ENCODE data around the gene ABCA10. TPM values are rescaled to one million over a fixed set of nuclear protein-coding genes. Genes with fewer than 3 reads are reported as not detected.
"Not testable (repeated sequence)": the region's sequence is repeated elsewhere in the genome, so short reads cannot be mapped to it uniquely, and the experiment has no call there.

ABCA10 gene, protein sequence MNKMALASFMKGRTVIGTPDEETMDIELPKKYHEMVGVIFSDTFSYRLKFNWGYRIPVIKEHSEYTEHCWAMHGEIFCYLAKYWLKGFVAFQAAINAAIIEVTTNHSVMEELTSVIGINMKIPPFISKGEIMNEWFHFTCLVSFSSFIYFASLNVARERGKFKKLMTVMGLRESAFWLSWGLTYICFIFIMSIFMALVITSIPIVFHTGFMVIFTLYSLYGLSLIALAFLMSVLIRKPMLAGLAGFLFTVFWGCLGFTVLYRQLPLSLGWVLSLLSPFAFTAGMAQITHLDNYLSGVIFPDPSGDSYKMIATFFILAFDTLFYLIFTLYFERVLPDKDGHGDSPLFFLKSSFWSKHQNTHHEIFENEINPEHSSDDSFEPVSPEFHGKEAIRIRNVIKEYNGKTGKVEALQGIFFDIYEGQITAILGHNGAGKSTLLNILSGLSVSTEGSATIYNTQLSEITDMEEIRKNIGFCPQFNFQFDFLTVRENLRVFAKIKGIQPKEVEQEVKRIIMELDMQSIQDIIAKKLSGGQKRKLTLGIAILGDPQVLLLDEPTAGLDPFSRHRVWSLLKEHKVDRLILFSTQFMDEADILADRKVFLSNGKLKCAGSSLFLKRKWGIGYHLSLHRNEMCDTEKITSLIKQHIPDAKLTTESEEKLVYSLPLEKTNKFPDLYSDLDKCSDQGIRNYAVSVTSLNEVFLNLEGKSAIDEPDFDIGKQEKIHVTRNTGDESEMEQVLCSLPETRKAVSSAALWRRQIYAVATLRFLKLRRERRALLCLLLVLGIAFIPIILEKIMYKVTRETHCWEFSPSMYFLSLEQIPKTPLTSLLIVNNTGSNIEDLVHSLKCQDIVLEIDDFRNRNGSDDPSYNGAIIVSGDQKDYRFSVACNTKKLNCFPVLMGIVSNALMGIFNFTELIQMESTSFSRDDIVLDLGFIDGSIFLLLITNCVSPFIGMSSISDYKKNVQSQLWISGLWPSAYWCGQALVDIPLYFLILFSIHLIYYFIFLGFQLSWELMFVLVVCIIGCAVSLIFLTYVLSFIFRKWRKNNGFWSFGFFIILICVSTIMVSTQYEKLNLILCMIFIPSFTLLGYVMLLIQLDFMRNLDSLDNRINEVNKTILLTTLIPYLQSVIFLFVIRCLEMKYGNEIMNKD (N-terminal part only)
- polyA plus RNA-seq (2012; ENCODE audit: insufficient read depth, insufficient read length, low read depth) = 0.40 TPM

DNA sequence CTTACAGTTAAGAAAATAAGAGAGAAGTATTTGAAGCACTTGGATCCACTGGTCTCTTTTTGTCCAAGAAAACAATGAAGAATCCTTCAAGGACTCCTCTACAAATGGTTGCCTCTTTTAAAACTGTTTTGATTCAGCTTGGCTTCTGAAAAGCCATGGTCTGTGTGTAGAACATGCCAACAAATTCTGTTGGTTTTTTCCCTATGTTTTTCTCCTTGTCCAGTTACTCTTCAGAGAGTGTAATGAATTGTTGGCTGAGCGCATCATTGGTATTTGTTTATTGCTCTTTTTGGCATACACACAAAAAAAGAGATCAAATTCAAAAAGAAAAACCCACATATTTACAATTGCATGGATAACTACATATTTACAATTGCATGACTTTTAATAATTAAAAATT is at the start of gene ABCA10:
ABCA10 (minus strand) TSS at position 249 of the 400 bp plus-strand sequence. CDS start 3,466 bp downstream, outside the sequence.
- TF ChIP-seq, protein P1, sequence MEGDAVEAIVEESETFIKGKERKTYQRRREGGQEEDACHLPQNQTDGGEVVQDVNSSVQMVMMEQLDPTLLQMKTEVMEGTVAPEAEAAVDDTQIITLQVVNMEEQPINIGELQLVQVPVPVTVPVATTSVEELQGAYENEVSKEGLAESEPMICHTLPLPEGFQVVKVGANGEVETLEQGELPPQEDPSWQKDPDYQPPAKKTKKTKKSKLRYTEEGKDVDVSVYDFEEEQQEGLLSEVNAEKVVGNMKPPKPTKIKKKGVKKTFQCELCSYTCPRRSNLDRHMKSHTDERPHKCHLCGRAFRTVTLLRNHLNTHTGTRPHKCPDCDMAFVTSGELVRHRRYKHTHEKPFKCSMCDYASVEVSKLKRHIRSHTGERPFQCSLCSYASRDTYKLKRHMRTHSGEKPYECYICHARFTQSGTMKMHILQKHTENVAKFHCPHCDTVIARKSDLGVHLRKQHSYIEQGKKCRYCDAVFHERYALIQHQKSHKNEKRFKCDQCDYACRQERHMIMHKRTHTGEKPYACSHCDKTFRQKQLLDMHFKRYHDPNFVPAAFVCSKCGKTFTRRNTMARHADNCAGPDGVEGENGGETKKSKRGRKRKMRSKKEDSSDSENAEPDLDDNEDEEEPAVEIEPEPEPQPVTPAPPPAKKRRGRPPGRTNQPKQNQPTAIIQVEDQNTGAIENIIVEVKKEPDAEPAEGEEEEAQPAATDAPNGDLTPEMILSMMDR (IDR thresholded peaks at IDR 0.05; ENCODE audit: low read depth, low read length) = no peak

DNA sequence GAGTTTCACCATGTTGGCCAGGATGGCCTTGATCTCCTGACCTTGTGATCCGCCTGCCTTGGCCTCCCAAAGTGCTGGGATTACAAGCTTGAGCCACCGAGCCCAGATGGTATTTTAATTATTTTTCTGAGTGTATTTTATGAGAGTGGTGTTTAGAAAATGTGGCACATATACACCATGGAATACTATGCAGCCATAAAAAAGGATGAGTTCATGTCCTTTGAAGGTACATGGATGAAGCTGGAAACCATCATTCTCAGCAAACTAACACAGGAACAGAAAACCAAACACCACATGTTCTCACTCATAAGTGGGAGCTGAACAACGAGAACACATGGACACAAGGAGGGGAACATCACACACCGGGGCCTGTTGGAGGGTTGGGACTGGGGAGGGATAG is 47.7 kb upstream of the ABCA10 start:
- H3K4me1 ChIP-seq; H3K27me3 ChIP-seq; H3K9me3 ChIP-seq; H3K4me3 ChIP-seq (ENCODE audit: low read depth, low read length); H3K36me3 ChIP-seq; DNase-seq: not testable (repeated sequence)

More for the DNA sequence above, at the start of gene ABCA10:
- Histone ChIP-seq H3K9me3 (no peaks in the 10 kb centered on the region), H3K4me3 (ENCODE audit: low read depth, low read length) (no peak within 1 kb of the TSS), H3K4me1 (no peaks in the 10 kb centered on the region), H3K27me3 (peaks cover 3% of the 10 kb centered on the region; the same call in 1 of the 2 replicates), H3K36me3 (no peaks in the 10 kb centered on the region)
- DNase-seq = no peak

DNA sequence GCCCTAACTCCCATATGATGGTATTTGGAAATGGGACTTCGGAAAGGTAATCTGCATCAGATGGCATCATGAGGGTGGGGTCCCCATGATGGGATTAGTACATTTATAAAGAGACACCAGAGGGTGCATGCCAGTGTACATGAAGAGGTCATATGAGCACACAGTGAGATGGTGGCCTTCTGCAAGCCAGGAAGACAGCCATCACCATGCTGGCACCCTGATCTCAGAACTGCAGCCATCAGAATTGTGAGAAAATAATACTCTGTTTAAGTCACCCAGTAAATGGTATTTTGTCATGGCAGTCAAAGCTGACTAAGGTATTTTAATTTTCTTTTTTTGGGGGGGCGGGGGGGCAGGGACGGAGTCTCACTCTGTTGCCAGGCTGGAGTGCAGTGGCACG is 47.1 kb upstream of the ABCA10 start:
- no peaks in the 10 kb centered on the region for H3K4me1 ChIP-seq
- TF ChIP-seq, protein P1 (IDR thresholded peaks at IDR 0.05; ENCODE audit: low read depth, low read length) = no peak
- H3K4me3 ChIP-seq (ENCODE audit: low read depth, low read length) = no peak overlapping the region
- no peaks in the 10 kb centered on the region for H3K27me3 ChIP-seq
- no peaks in the 10 kb centered on the region for H3K36me3 ChIP-seq
- no peak for DNase-seq
- no peaks in the 10 kb centered on the region for H3K9me3 ChIP-seq

DNA sequence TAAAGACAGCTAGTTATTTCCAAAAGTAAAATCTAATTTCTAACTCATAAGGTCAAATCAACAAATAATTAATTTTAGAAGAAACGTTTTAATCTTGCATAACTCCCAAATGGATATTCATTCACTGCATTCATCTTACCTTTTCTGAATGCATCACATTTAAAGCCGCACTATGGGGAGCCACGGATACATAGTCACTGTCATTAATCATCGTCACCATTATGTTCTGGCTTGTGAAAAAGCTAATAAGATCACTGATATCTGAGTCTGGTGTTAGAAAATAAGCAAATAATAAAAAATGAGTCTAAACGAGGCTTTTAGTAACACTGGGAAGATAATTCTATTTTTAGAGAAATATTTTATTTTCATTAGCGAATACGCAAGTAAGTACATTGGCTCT is 42.4 kb upstream of the ABCA10 start:
- Histone ChIP-seq H3K4me3 (ENCODE audit: low read depth, low read length) (no peak overlapping the region), H3K36me3 (no peaks in the 10 kb centered on the region), H3K9me3 (no peaks in the 10 kb centered on the region), H3K4me1 (no peaks in the 10 kb centered on the region), H3K27me3 (no peaks in the 10 kb centered on the region)
- no peak for DNase-seq
- TF ChIP-seq, protein P1 (IDR thresholded peaks at IDR 0.05; ENCODE audit: low read depth, low read length) = no peak

DNA sequence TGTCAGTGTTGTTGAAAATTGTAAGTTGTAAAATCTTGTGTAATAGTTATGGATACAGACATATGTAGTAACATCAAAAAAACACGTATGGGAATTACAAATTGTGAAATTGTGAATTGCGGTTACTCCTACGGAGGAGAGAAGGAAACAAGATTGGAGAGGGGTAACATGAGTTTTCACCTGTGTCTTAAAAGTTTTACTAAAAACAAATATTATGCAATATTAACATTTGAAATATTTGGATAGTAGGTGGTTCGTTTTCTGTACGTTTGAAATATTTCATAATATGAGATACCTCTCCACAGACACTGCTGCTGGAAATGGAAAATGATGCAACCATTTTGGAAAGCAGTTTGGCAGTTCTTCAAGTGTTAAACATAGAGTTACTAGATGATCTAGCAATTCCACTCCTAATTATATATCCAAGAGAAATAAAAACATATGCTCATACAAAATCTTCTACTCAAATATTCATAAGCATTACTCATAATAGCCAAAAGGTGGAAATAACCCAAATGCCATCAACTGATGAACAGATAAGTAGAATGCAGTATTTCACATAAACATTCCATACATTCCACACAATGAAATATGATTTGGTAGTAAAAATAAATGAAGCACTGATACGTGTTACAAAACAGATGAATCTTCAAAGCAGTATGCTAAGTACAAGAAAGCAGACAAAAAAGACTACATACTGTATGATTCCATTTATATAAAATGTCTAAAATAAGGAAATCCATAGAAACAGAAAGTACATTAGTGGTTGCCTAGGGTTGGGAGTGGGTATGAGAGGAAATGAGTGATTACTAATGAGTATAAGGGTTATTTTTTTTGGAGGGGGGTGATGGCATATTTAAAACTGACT is 40.7 kb upstream of the ABCA10 start:
- TF ChIP-seq, protein P1 (IDR thresholded peaks at IDR 0.05; ENCODE audit: low read depth, low read length) = no peak
- Histone ChIP-seq H3K36me3 (no peaks in the 10 kb centered on the region), H3K9me3 (no peaks in the 10 kb centered on the region), H3K4me3 (ENCODE audit: low read depth, low read length) (no peak overlapping the region), H3K27me3 (no peaks in the 10 kb centered on the region), H3K4me1 (no peaks in the 10 kb centered on the region)
- DNase-seq = no peak

Measured in BE2C (cell line).